ENCODE measurements around the gene CMTM6.

Gene CMTM6

GRCh38 chr3:32499585-32499984, 3.1 kb downstream of the CMTM6 start:
- no peak for DNase-seq (ENCODE audit: extremely low read depth, low read depth)
- no peak for TF ChIP-seq CTCF (IDR thresholded peaks at IDR 0.05; ENCODE audit: low read depth, low read length)

- DNase-seq (ENCODE audit: extremely low read depth, low read depth) = no peak
- no peak for TF ChIP-seq CTCF (IDR thresholded peaks at IDR 0.05; ENCODE audit: low read depth, low read length)
These were observed 3.7 kb downstream of the CMTM6 start for GRCh38 chr3:32498992-32499391.

- TF ChIP-seq CTCF (IDR thresholded peaks at IDR 0.05; ENCODE audit: low read depth, low read length) = no peak
- DNase-seq (ENCODE audit: extremely low read depth, low read depth) = no peak
These were observed 4.4 kb downstream of the CMTM6 start for GRCh38 chr3:32498252-32498651.

- no peak for DNase-seq (ENCODE audit: extremely low read depth, low read depth)
- TF ChIP-seq CTCF (IDR thresholded peaks at IDR 0.05; ENCODE audit: low read depth, low read length) = no peak
These were observed 7.0 kb downstream of the CMTM6 start for GRCh38 chr3:32495609-32496008.

GRCh38 chr3:32495085-32495484, 7.6 kb downstream of the CMTM6 start:
- no peak for TF ChIP-seq CTCF (IDR thresholded peaks at IDR 0.05; ENCODE audit: low read depth, low read length)
- no peak for DNase-seq (ENCODE audit: extremely low read depth, low read depth)

- DNase-seq (ENCODE audit: extremely low read depth, low read depth) = no peak
- no peak for TF ChIP-seq CTCF (IDR thresholded peaks at IDR 0.05; ENCODE audit: low read depth, low read length)
These were observed 8.9 kb downstream of the CMTM6 start for GRCh38 chr3:32493437-32494414.

- no peak for DNase-seq (ENCODE audit: extremely low read depth, low read depth)
- no peak for TF ChIP-seq CTCF (IDR thresholded peaks at IDR 0.05; ENCODE audit: low read depth, low read length)
These were observed 9.8 kb downstream of the CMTM6 start for GRCh38 chr3:32492684-32493436.
